Neural crest cell (in vitro differentiated cells): ENCODE measurements around the gene KCNH6. TPM values are rescaled to one million over a fixed set of nuclear protein-coding genes. Genes with fewer than 3 reads are reported as not detected.

Source experiments
- DNase-seq: peaks from one replicate; pipeline ENCODE4 v3.0.0; 2021; ENCODE audit warnings: low read depth, mixed read lengths, low spot score
- H3K27ac Mint-ChIP-seq: one replicate; pipeline ENCODE4 v1.8.0; 2021; ENCODE audit warnings: mild to moderate bottlenecking, mixed read lengths; ENCODE audit not compliant: unreplicated experiment
- H3K27me3 Mint-ChIP-seq: 2 replicates; pipeline ENCODE4 v1.8.0; 2021; ENCODE audit warnings: low read depth, mild to moderate bottlenecking, mixed read lengths
- H3K36me3 Mint-ChIP-seq: 2 replicates; pipeline ENCODE4 v1.8.0; 2021; ENCODE audit warnings: low read depth, mild to moderate bottlenecking, mixed read lengths
- H3K4me1 Mint-ChIP-seq: 2 replicates; pipeline ENCODE4 v1.8.0; 2021; ENCODE audit warnings: mixed read lengths
- H3K4me3 Mint-ChIP-seq: one replicate; pipeline ENCODE4 v1.8.0; 2021; ENCODE audit warnings: mild to moderate bottlenecking, mixed read lengths
- H3K9me3 Mint-ChIP-seq: 2 replicates; pipeline ENCODE4 v1.8.0; 2021; ENCODE audit warnings: mixed read lengths
- CTCF ChIP-seq: fragments of 200-600 bp; sonication (generic); conservative IDR thresholded peaks from 2 replicates; pipeline ENCODE4 v1.5.0; 2021; ENCODE audit warnings: antibody characterized with exemption, mild to moderate bottlenecking
- total RNA-seq: library from RNA; stranded (reverse); gene quantifications from 2 replicates; pipeline ENCODE4 v1.2.1, GENCODE V29; 2021

Gene KCNH6
- total RNA-seq, 1 donor from 2014 or later: 0.12 TPM

- no peaks in the 10 kb centered on the region for H3K9me3 Mint-ChIP-seq
- no peak overlapping the region for H3K27ac Mint-ChIP-seq
- H3K27me3 Mint-ChIP-seq: no peaks in the 10 kb centered on the region
- no peak for DNase-seq
- H3K4me3 Mint-ChIP-seq: no peak overlapping the region
- TF ChIP-seq CTCF: no peak
- H3K4me1 Mint-ChIP-seq: peaks cover 6% of the 10 kb centered on the region
- no peaks in the 10 kb centered on the region for H3K36me3 Mint-ChIP-seq
These were observed 48.6 kb downstream of the KCNH6 start for GRCh38 chr17:63571632-63572310.

GRCh38 chr17:63573634-63574033, 50.5 kb downstream of the KCNH6 start:
- Mint-ChIP-seq H3K9me3 (no peaks in the 10 kb centered on the region), H3K4me1 (peaks cover 6% of the 10 kb centered on the region), H3K27ac (no peak overlapping the region), H3K36me3 (no peaks in the 10 kb centered on the region), H3K4me3 (no peak overlapping the region), H3K27me3 (no peaks in the 10 kb centered on the region)
- TF ChIP-seq CTCF: peak; percentile 57
- no peak for DNase-seq

- DNase-seq: no peak
- Mint-ChIP-seq H3K27me3 (no peaks in the 10 kb centered on the region), H3K9me3 (no peaks in the 10 kb centered on the region), H3K27ac (no peak overlapping the region), H3K4me1 (peaks cover 6% of the 10 kb centered on the region), H3K4me3 (no peak overlapping the region), H3K36me3 (no peaks in the 10 kb centered on the region)
- no peak for TF ChIP-seq CTCF
These were observed 55.0 kb downstream of the KCNH6 start for GRCh38 chr17:63578027-63578768.

GRCh38 chr17:63578769-63579111, 55.6 kb downstream of the KCNH6 start:
- Mint-ChIP-seq H3K36me3 (no peaks in the 10 kb centered on the region), H3K9me3 (no peaks in the 10 kb centered on the region), H3K27me3 (no peaks in the 10 kb centered on the region), H3K4me1 (peaks cover 6% of the 10 kb centered on the region), H3K27ac (no peak overlapping the region), H3K4me3 (no peak overlapping the region)
- no peak for TF ChIP-seq CTCF
- DNase-seq: no peak

- H3K4me1 Mint-ChIP-seq: peaks cover 6% of the 10 kb centered on the region
- H3K9me3 Mint-ChIP-seq: no peaks in the 10 kb centered on the region
- DNase-seq: no peak
- TF ChIP-seq CTCF: no peak
- no peak overlapping the region for H3K4me3 Mint-ChIP-seq
- no peak overlapping the region for H3K27ac Mint-ChIP-seq
- H3K36me3 Mint-ChIP-seq: peaks cover under 1% of the 10 kb centered on the region
- no peaks in the 10 kb centered on the region for H3K27me3 Mint-ChIP-seq
These were observed 56.5 kb downstream of the KCNH6 start for GRCh38 chr17:63579633-63580032.
